Astrocyte (in vitro differentiated cells and primary cell): ENCODE measurements around the gene STRN4. TPM values are rescaled to one million over a fixed set of nuclear protein-coding genes. Genes with fewer than 3 reads are reported as not detected.

ENCODE experiments used
- DNase-seq: peaks from one replicate; pipeline ENCODE4 v3.0.0-alpha.2; 2010; ENCODE audit warnings: low read depth
- FAIRE-seq: peaks from 2 replicates; lab custom pipeline; 2011; peaks lifted over from hg19 to GRCh38; lab: Jason Lieb, UNC
- H2AFZ ChIP-seq: 2 replicates; pipeline ENCODE4 v1.6.0; 2012; ENCODE audit warnings: low read depth, low read length, inconsistent platforms
- H3K27ac ChIP-seq: 2 replicates; pipeline ENCODE4 v1.5.1; 2011; ENCODE audit warnings: low read depth, low read length, inconsistent platforms
- H3K27me3 ChIP-seq: 2 replicates; pipeline ENCODE4 v1.6.0; 2011; ENCODE audit warnings: low read length, inconsistent platforms; ENCODE audit not compliant: insufficient read depth
- H3K36me3 ChIP-seq: 2 replicates; pipeline ENCODE4 v1.5.1; 2011; ENCODE audit warnings: low read length, inconsistent platforms; ENCODE audit not compliant: insufficient read depth
- H3K4me1 ChIP-seq: 2 replicates; pipeline ENCODE4 v1.5.1; 2011; ENCODE audit warnings: low read length, inconsistent platforms; ENCODE audit not compliant: insufficient read depth
- H3K4me2 ChIP-seq: 2 replicates; pipeline ENCODE4 v1.6.0; 2012; ENCODE audit warnings: low read length, inconsistent platforms
- H3K4me3 ChIP-seq: 2 replicates; pipeline ENCODE4 v1.5.1; 2011; ENCODE audit warnings: low read depth, mild to moderate bottlenecking, low read length, inconsistent platforms; ENCODE audit not compliant: insufficient read depth
- H3K79me2 ChIP-seq: 2 replicates; pipeline ENCODE4 v1.6.0; 2012; ENCODE audit warnings: mild to moderate bottlenecking, low read length, inconsistent platforms; ENCODE audit not compliant: insufficient read depth
- H3K9ac ChIP-seq: 2 replicates; pipeline ENCODE4 v1.6.0; 2012; ENCODE audit warnings: mild to moderate bottlenecking, low read length, inconsistent platforms
- H3K9me3 ChIP-seq: 2 replicates; pipeline ENCODE4 v1.5.1; 2012; ENCODE audit warnings: low read depth, mild to moderate bottlenecking, low read length, inconsistent platforms; ENCODE audit not compliant: insufficient read depth
- H4K20me1 ChIP-seq: 2 replicates; pipeline ENCODE4 v1.6.0; 2012; ENCODE audit warnings: low read length, inconsistent platforms; ENCODE audit not compliant: insufficient read depth
- H3K27ac Mint-ChIP-seq: one replicate; pipeline ENCODE4 v1.8.0; 2021; ENCODE audit warnings: mild to moderate bottlenecking, mixed read lengths; ENCODE audit not compliant: unreplicated experiment
- H3K27me3 Mint-ChIP-seq: one replicate; pipeline ENCODE4 v1.8.0; 2021; ENCODE audit warnings: low read depth, mixed read lengths; ENCODE audit not compliant: unreplicated experiment
- H3K36me3 Mint-ChIP-seq: one replicate; pipeline ENCODE4 v1.8.0; 2021; ENCODE audit warnings: low read depth, mixed read lengths; ENCODE audit not compliant: unreplicated experiment
- H3K4me1 Mint-ChIP-seq: one replicate; pipeline ENCODE4 v1.8.0; 2021; ENCODE audit warnings: low read depth, mixed read lengths; ENCODE audit not compliant: unreplicated experiment
- H3K4me3 Mint-ChIP-seq: one replicate; pipeline ENCODE4 v1.8.0; 2021; ENCODE audit warnings: mild to moderate bottlenecking, moderate library complexity, mixed read lengths; ENCODE audit not compliant: unreplicated experiment
- H3K9me3 Mint-ChIP-seq: one replicate; pipeline ENCODE4 v1.8.0; 2021; ENCODE audit warnings: mild to moderate bottlenecking, mixed read lengths; ENCODE audit not compliant: unreplicated experiment
- EZH2 ChIP-seq: IDR thresholded peaks from 2 replicates; pipeline ENCODE4 v1.6.1; 2012; ENCODE audit warnings: mild to moderate bottlenecking, low read length, inconsistent platforms; ENCODE audit not compliant: insufficient read depth
- total RNA-seq: library from RNA; stranded (reverse); gene quantifications from 2 replicates; pipeline ENCODE4 v1.2.1, GENCODE V29; 2021
- TF ChIP-seq, protein P1 (sequence below): IDR thresholded peaks from 2 replicates; pipeline ENCODE4 v1.5.1; 2011; ENCODE audit warnings: low read depth, mild to moderate bottlenecking, inconsistent platforms, low read length, moderate library complexity; ENCODE audit not compliant: insufficient read depth

Gene STRN4
- total RNA-seq, 1 donor from 2014 or later, result 80.8 TPM

DNA sequence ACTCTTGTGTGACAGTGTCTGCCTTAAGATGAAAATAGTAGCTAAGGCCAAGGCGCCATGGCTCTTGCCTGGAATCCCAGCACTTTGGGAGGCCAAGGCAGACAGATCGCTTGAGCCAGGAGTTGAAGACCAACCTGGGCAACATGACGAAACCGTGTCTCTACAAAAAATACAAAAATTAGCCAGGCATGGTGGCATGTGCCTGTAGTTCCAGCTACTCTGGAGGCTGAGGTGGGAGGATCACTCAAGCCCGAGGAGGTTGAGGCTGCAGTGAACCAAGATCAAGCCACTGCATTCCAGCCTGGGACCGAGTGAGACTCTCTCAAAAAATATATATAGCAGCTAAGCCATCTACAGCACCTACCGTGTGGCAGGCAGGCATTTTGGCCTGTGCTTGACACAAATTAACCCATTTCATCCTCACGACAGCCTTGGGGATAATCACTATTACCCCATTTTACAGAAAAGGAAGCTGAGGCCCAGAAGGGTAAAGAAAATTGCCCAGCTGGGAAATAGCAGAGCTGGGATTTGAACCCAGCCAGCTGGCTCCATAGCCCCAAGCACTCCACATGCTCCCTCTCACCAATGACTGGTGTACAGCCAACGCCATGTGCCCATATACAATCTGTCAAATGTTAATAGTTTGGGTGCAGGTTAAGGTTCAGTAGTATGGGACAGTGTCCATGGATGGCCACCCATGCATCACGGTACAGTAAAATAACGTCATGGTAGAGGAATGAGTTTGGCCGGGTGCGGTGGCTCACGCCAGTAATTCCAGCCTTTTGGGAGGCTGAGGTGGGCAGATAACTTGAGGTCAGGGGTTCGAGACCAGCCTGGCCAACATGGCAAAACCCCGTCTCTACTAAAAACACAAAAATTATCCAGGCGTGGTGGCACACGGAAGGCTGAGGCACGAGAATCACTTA, 39.1 kb upstream of the STRN4 start:
- peak overlapping the region; percentile 77 for H3K4me3 ChIP-seq
- H3K79me2 ChIP-seq, result peaks cover 70% of the 10 kb centered on the region

DNA sequence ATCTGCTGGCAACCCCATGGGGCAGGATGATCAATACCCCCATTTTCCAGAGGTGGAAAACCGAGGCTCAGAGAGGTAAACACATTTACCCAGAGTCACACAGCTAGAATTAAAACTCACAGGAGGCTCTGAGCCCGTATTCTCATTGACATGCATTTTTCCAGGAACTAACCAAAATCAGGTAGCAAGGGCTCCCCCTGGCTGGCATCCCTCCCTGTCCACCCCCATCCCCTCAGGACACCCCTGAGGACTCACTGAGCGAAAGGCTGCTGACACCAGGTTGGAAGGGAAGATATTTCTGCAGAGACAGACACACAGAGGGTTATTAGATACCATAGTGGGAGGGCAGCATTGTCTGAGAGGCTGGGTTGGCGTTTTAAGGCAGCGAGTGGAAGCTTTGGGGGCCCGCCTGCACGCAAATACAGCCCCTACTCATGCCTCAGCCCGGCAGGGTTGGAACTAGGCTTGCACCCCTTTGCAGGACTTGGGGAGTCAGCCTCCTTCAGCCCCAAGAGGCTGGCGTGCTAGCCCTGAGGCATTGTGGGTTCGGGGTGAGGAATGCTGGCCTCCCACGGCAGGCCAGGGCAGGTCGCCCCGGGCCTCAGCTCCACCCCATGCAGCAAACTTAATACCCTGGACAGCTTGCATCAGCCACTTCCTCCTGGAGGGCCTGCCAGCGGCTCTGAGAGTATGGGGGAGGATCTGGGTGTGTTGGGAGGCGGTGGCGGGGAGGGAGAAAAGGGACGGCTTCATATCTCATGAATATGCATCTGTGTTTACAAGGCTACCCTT, 38.2 kb upstream of the STRN4 start:
- Mint-ChIP-seq H3K27me3 (no peaks in the 10 kb centered on the region), H3K27ac (peak overlapping the region; percentile 99), H3K4me1 (peaks cover 15% of the 10 kb centered on the region), H3K36me3 (peaks cover 21% of the 10 kb centered on the region), H3K9me3 (no peaks in the 10 kb centered on the region), H3K4me3 (peak overlapping the region; percentile 97)
- Histone ChIP-seq H3K9ac (peak overlapping the region; percentile 86), H3K27ac (peak overlapping the region; percentile 45), H3K9me3 (no peaks in the 10 kb centered on the region), H3K79me2 (peaks cover 72% of the 10 kb centered on the region), H3K4me3 (peak overlapping the region; percentile 77), H3K27me3 (no peaks in the 10 kb centered on the region), H4K20me1 (peaks cover 58% of the 10 kb centered on the region), H3K4me2 (peak overlapping the region; percentile 90), H2AFZ (no peak overlapping the region), H3K36me3 (peaks cover 15% of the 10 kb centered on the region), H3K4me1 (peaks cover 27% of the 10 kb centered on the region)
- DNase-seq, result peak; percentile 73
- no peak for FAIRE-seq
- no peak for TF ChIP-seq EZH2
- TF ChIP-seq, protein P1, sequence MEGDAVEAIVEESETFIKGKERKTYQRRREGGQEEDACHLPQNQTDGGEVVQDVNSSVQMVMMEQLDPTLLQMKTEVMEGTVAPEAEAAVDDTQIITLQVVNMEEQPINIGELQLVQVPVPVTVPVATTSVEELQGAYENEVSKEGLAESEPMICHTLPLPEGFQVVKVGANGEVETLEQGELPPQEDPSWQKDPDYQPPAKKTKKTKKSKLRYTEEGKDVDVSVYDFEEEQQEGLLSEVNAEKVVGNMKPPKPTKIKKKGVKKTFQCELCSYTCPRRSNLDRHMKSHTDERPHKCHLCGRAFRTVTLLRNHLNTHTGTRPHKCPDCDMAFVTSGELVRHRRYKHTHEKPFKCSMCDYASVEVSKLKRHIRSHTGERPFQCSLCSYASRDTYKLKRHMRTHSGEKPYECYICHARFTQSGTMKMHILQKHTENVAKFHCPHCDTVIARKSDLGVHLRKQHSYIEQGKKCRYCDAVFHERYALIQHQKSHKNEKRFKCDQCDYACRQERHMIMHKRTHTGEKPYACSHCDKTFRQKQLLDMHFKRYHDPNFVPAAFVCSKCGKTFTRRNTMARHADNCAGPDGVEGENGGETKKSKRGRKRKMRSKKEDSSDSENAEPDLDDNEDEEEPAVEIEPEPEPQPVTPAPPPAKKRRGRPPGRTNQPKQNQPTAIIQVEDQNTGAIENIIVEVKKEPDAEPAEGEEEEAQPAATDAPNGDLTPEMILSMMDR, result no peak

More for the DNA sequence above, 39.1 kb upstream of the STRN4 start:
- Mint-ChIP-seq H3K4me1 (peaks cover 15% of the 10 kb centered on the region), H3K27me3 (no peaks in the 10 kb centered on the region), H3K27ac (peak overlapping the region; percentile 99), H3K9me3 (no peaks in the 10 kb centered on the region), H3K4me3 (peak overlapping the region; percentile 97), H3K36me3 (peaks cover 20% of the 10 kb centered on the region)
- peaks cover 56% of the 10 kb centered on the region for H4K20me1 ChIP-seq
- H3K4me2 ChIP-seq, result peak overlapping the region; percentile 90
- H2AFZ ChIP-seq, result no peak overlapping the region
- TF ChIP-seq, protein P1, result no peak
- no peak for TF ChIP-seq EZH2
- peak overlapping the region; percentile 74 for H3K27ac ChIP-seq
- peak overlapping the region; percentile 86 for H3K9ac ChIP-seq
- H3K27me3 ChIP-seq, result no peaks in the 10 kb centered on the region
- FAIRE-seq, result no peak
- H3K36me3 ChIP-seq, result peaks cover 14% of the 10 kb centered on the region
- DNase-seq, result no peak
- H3K4me1 ChIP-seq, result peaks cover 27% of the 10 kb centered on the region
- no peaks in the 10 kb centered on the region for H3K9me3 ChIP-seq
